Hepatocyte (in vitro differentiated cells): Measurements from ENCODE around the gene IL3RA. TPM values are rescaled to one million over a fixed set of nuclear protein-coding genes. Genes with fewer than 3 reads are reported as not detected.

ENCODE experiments used
- DNase-seq: peaks from one replicate; pipeline ENCODE4 v3.0.0-alpha.2; 2016; ENCODE audit warnings: low spot score
- H2AFZ ChIP-seq: fragments of 200-600 bp; sonication (generic); 2 replicates; pipeline ENCODE4 v1.6.0; 2016; ENCODE audit warnings: antibody characterized with exemption, mild to moderate bottlenecking
- H3K27ac ChIP-seq: fragments of 200-600 bp; sonication (generic); 2 replicates; pipeline ENCODE4 v1.5.1; 2016; ENCODE audit warnings: mild to moderate bottlenecking
- H3K27me3 ChIP-seq: fragments of 200-600 bp; sonication (generic); 2 replicates; pipeline ENCODE4 v1.6.1; 2016
- H3K36me3 ChIP-seq: fragments of 200-600 bp; sonication (generic); replicated peaks from 2 replicates; pipeline ENCODE4 v1.5.1; 2016; ENCODE audit warnings: low read depth; ENCODE audit not compliant: insufficient read depth
- H3K4me1 ChIP-seq: fragments of 200-600 bp; sonication (generic); 2 replicates; pipeline ENCODE4 v1.5.1; 2016; ENCODE audit warnings: mild to moderate bottlenecking, moderate library complexity; ENCODE audit not compliant: insufficient read depth
- H3K4me2 ChIP-seq: fragments of 200-600 bp; sonication (generic); 2 replicates; pipeline ENCODE4 v1.6.0; 2016
- H3K4me3 ChIP-seq: fragments of 200-600 bp; sonication (generic); 2 replicates; pipeline ENCODE4 v1.5.1; 2016; ENCODE audit warnings: mild to moderate bottlenecking
- H3K79me2 ChIP-seq: fragments of 200-600 bp; sonication (generic); 2 replicates; pipeline ENCODE4 v1.6.0; 2017; ENCODE audit warnings: mild to moderate bottlenecking
- H3K9me2 ChIP-seq: fragments of 200-600 bp; sonication (generic); replicated peaks from 2 replicates; pipeline ENCODE4 v1.6.0; 2017; ENCODE audit warnings: mild to moderate bottlenecking; ENCODE audit not compliant: insufficient read depth
- H3K9me3 ChIP-seq: fragments of 200-600 bp; sonication (generic); 2 replicates; pipeline ENCODE4 v1.5.1; 2016; ENCODE audit warnings: low read depth, mild to moderate bottlenecking
- H4K20me1 ChIP-seq: fragments of 200-600 bp; sonication (generic); 2 replicates; pipeline ENCODE4 v1.6.0; 2016; ENCODE audit warnings: mild to moderate bottlenecking; ENCODE audit not compliant: insufficient read depth, poor library complexity, severe bottlenecking
- EZH2 ChIP-seq: fragments of 200-600 bp; sonication (generic); IDR thresholded peaks from 2 replicates; pipeline ENCODE4 v1.6.1; 2016; ENCODE audit warnings: antibody characterized with exemption, mild to moderate bottlenecking, borderline replicate concordance
- EZH2phosphoT487 ChIP-seq: fragments of 200-600 bp; sonication (generic); IDR thresholded peaks from one replicate; pipeline ENCODE4 v1.6.1; 2018; ENCODE audit warnings: antibody characterized with exemption, mild to moderate bottlenecking, low read depth, moderate library complexity; ENCODE audit not compliant: unreplicated experiment, severe bottlenecking
- WGBS: methylation state at CpG from one replicate; pipeline ENCODE4 v1.1.6; 2016; ENCODE audit warnings: low lambda C conversion rate; ENCODE audit errors: missing lambda C conversion rate; 5-methylcytosine and 5-hydroxymethylcytosine counted together
- polyA plus RNA-seq: library from polyadenylated mRNA; unstranded; fragments of >200 nt; fragmentation: Nextera tagmentation; extraction: Ambion mirVana; gene quantifications from 2 replicates; pipeline ENCODE4 v1.2.1, GENCODE V29; 2016
- total RNA-seq: library from RNA; depleted of rRNA; stranded (reverse); fragments of >200 nt; gene quantifications from 2 replicates; pipeline ENCODE4 v1.2.3, GENCODE V29; 2014
- TF ChIP-seq, protein P1 (sequence below): fragments of 200-600 bp; sonication (generic); IDR thresholded peaks from 2 replicates; pipeline ENCODE4 v1.5.1; 2016; ENCODE audit warnings: antibody characterized with exemption, mild to moderate bottlenecking; ENCODE audit not compliant: poor library complexity

Gene IL3RA
- total and polyA plus RNA-seq, 2 experiments from 2014 or later: 0.30 to 0.42 TPM

DNA sequence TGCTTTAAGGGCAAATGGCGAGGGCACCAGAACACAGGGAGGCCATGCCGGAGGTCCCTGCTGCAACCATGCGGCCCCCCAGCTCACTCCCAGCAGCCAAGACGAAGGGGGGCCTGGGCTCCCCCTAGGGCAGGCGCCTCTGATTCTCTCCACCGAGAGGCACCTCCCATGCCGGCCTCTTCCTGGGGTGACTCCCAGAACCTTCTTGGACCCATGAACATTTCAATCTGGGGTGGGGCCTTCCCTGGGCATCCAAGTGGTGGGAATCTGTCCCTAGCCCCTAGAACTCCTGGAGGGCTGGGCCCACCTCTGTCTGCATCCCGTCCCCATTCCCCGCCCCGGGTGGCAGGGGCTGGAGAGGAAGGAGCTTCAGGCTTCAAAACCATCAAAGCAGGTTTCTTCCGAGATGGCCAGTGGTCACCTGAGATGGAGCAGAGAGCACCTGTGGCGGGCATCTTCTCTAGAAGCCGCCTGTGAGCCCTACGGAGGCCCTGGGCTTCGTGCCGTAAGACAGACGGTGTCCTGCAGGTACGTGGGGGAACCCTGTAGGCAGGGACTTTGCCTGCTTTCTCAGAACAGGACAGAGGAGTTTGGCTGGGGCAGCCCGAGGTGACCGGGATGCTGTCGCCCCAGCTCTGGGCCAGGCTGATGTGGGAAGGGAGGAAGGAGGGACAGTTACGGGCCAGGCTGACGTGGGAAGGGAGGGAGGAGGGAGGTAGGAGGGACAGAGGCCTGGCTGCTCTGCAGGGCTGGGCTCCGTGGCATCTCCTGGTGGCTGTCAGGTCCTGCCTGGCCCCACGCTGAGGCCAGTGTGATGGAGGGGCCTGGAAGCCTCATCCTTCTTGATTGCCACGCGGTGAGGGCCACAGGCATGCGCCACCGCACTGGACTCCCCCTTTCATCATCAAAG, 62.1 kb downstream of the IL3RA start:
- Histone ChIP-seq H3K36me3 (no peaks in the 10 kb centered on the region), H3K4me1 (no peaks in the 10 kb centered on the region), H3K27ac (no peak overlapping the region), H3K9me2 (no peaks in the 10 kb centered on the region), H4K20me1 (no peaks in the 10 kb centered on the region), H3K27me3 (no peaks in the 10 kb centered on the region), H3K4me2 (no peak overlapping the region), H3K79me2 (peaks cover 8% of the 10 kb centered on the region), H3K9me3 (no peaks in the 10 kb centered on the region), H2AFZ (no peak overlapping the region), H3K4me3 (no peak overlapping the region)
- TF ChIP-seq EZH2 (no peak), EZH2phosphoT487 (no peak)
- TF ChIP-seq, protein P1, sequence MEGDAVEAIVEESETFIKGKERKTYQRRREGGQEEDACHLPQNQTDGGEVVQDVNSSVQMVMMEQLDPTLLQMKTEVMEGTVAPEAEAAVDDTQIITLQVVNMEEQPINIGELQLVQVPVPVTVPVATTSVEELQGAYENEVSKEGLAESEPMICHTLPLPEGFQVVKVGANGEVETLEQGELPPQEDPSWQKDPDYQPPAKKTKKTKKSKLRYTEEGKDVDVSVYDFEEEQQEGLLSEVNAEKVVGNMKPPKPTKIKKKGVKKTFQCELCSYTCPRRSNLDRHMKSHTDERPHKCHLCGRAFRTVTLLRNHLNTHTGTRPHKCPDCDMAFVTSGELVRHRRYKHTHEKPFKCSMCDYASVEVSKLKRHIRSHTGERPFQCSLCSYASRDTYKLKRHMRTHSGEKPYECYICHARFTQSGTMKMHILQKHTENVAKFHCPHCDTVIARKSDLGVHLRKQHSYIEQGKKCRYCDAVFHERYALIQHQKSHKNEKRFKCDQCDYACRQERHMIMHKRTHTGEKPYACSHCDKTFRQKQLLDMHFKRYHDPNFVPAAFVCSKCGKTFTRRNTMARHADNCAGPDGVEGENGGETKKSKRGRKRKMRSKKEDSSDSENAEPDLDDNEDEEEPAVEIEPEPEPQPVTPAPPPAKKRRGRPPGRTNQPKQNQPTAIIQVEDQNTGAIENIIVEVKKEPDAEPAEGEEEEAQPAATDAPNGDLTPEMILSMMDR: no peak
- DNase-seq: no peak
- 87% methylated on average over 26 of the region's 29 CpGs for WGBS

DNA sequence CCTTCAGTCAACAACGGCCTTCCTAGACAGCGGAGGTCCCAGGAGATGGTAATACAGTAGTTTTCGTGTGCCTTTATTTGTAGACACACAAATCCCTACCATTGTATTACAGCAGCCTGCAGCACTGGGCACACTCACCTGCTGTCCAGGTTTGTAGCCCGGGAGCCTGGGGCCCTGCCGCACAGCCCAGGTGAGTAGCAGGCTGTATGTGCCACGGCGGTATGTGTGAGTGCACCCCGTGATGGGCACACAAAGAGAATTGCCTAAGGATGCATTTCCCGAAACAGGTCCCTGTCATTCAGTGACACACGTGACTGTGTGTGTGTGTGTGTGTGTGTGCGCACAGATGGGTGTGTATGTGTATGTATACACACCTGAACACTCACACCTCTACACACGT, 63.5 kb downstream of the IL3RA start:
- H3K79me2 ChIP-seq: no peaks in the 10 kb centered on the region
- TF ChIP-seq, protein P1: no peak
- TF ChIP-seq EZH2 (no peak), EZH2phosphoT487 (no peak)
- no peaks in the 10 kb centered on the region for H3K9me3 ChIP-seq
- H3K4me3 ChIP-seq: no peak overlapping the region
- H4K20me1 ChIP-seq: no peaks in the 10 kb centered on the region
- WGBS: 89% methylated on average over 12 of the region's 12 CpGs
- no peaks in the 10 kb centered on the region for H3K9me2 ChIP-seq
- no peak overlapping the region for H2AFZ ChIP-seq
- no peaks in the 10 kb centered on the region for H3K36me3 ChIP-seq
- H3K4me2 ChIP-seq: no peak overlapping the region
- no peak overlapping the region for H3K27ac ChIP-seq
- H3K4me1 ChIP-seq: no peaks in the 10 kb centered on the region
- no peaks in the 10 kb centered on the region for H3K27me3 ChIP-seq
- no peak for DNase-seq

- Histone ChIP-seq H3K9me3 (no peaks in the 10 kb centered on the region), H3K9me2 (no peaks in the 10 kb centered on the region), H3K79me2 (no peaks in the 10 kb centered on the region), H3K4me2 (no peak overlapping the region), H2AFZ (no peak overlapping the region), H3K4me3 (no peak overlapping the region), H4K20me1 (no peaks in the 10 kb centered on the region), H3K36me3 (no peaks in the 10 kb centered on the region), H3K27me3 (no peaks in the 10 kb centered on the region), H3K4me1 (no peaks in the 10 kb centered on the region), H3K27ac (no peak overlapping the region)
- TF ChIP-seq, protein P1: no peak
- TF ChIP-seq EZH2phosphoT487 (no peak), EZH2 (no peak)
- no peak for DNase-seq
- 84% methylated on average over 24 of the region's 27 CpGs for WGBS
These were observed 64.3 kb downstream of the IL3RA start for GRCh38 chrX:1400742-1401471.
